8988T (cell line): ENCODE measurements around the gene LRRC49.

Experiments used
- DNase-seq: peaks from one replicate; pipeline ENCODE4 v3.0.0; 2011

LRRC49 gene

GRCh38 chr15:71098920-71099319, 206.3 kb downstream of the LRRC49 start:
- DNase-seq: no peak
